ENCODE results near the gene GGT6.
"Not testable (repeated sequence)": the region's sequence is repeated elsewhere in the genome, so short reads cannot be mapped to it uniquely, and the experiment has no call there.

GGT6 gene

GRCh38 chr17:4584917-4585637 lies 24.7 kb upstream of the GGT6 start:
- Histone ChIP-seq H3K4me1 (ENCODE audit: control insufficient read depth, insufficient read depth, low read length) (peaks cover 7% of the 10 kb centered on the region; the same call in 1 of the 2 replicates), H3K27ac (ENCODE audit: low read length) (no peak overlapping the region), H3K4me3 (ENCODE audit: low read length) (peak overlapping the region; percentile 50; the same call in 1 of the 2 replicates), H3K9me3 (ENCODE audit: control insufficient read depth, insufficient read depth, low read length) (no peaks in the 10 kb centered on the region), H3K36me3 (ENCODE audit: control insufficient read depth, insufficient read depth, low read length) (no peaks in the 10 kb centered on the region), H3K27me3 (ENCODE audit: control insufficient read depth, insufficient read depth, low read length) (peaks cover 14% of the 10 kb centered on the region; the same call in 1 of the 2 replicates)
- no peak for DNase-seq (ENCODE audit: low read depth, low spot score)
- WGBS (ENCODE audit: insufficient coverage, insufficient read length): no CpG with 5 or more reads among the region's 57 CpGs

GRCh38 chr17:4584101-4584916 lies 23.9 kb upstream of the GGT6 start, which contains the start of gene SMTNL2:
SMTNL2 (plus strand) TSS chr17:4584529; CDS start chr17:4584606, 77 bp downstream.
- Histone ChIP-seq H3K27me3 (ENCODE audit: control insufficient read depth, insufficient read depth, low read length) (peaks cover 14% of the 10 kb centered on the region; the same call in 1 of the 2 replicates), H3K36me3 (ENCODE audit: control insufficient read depth, insufficient read depth, low read length) (no peaks in the 10 kb centered on the region), H3K9me3 (ENCODE audit: control insufficient read depth, insufficient read depth, low read length) (no peaks in the 10 kb centered on the region), H3K27ac (ENCODE audit: low read length) (no peak within 1 kb of the TSS), H3K4me3 (ENCODE audit: low read length) (peak within 1 kb of the TSS; percentile 50; the same call in 1 of the 2 replicates), H3K4me1 (ENCODE audit: control insufficient read depth, insufficient read depth, low read length) (peaks cover 7% of the 10 kb centered on the region; the same call in 1 of the 2 replicates)
- DNase-seq (ENCODE audit: low read depth, low spot score): no peak
- WGBS (ENCODE audit: insufficient coverage, insufficient read length): no CpG with 5 or more reads among the region's 100 CpGs

GRCh38 chr17:4583782-4584100 lies 23.4 kb upstream of the GGT6 start:
- Histone ChIP-seq H3K36me3 (ENCODE audit: control insufficient read depth, insufficient read depth, low read length) (no peaks in the 10 kb centered on the region), H3K9me3 (ENCODE audit: control insufficient read depth, insufficient read depth, low read length) (no peaks in the 10 kb centered on the region), H3K4me3 (ENCODE audit: low read length) (peak overlapping the region; percentile 50; the same call in 1 of the 2 replicates), H3K27me3 (ENCODE audit: control insufficient read depth, insufficient read depth, low read length) (peaks cover 14% of the 10 kb centered on the region; the same call in 1 of the 2 replicates), H3K27ac (ENCODE audit: low read length) (no peak overlapping the region), H3K4me1 (ENCODE audit: control insufficient read depth, insufficient read depth, low read length) (peaks cover 6% of the 10 kb centered on the region; the same call in 1 of the 2 replicates)
- no peak for DNase-seq (ENCODE audit: low read depth, low spot score)
- no CpG with 5 or more reads among the region's 12 CpGs for WGBS (ENCODE audit: insufficient coverage, insufficient read length)

GRCh38 chr17:4583206-4583605 lies 22.8 kb upstream of the GGT6 start:
- peaks cover 6% of the 10 kb centered on the region; the same call in 1 of the 2 replicates for H3K4me1 ChIP-seq (ENCODE audit: control insufficient read depth, insufficient read depth, low read length)
- peaks cover 14% of the 10 kb centered on the region; the same call in 1 of the 2 replicates for H3K27me3 ChIP-seq (ENCODE audit: control insufficient read depth, insufficient read depth, low read length)
- H3K9me3 ChIP-seq (ENCODE audit: control insufficient read depth, insufficient read depth, low read length): no peaks in the 10 kb centered on the region
- H3K27ac ChIP-seq (ENCODE audit: low read length): no peak overlapping the region
- DNase-seq (ENCODE audit: low read depth, low spot score): no peak
- no CpG with 5 or more reads among the region's 3 CpGs for whole genome bisulfite sequencing (ENCODE audit: insufficient coverage, insufficient read length)
- no peak overlapping the region for H3K4me3 ChIP-seq (ENCODE audit: low read length)
- no peaks in the 10 kb centered on the region for H3K36me3 ChIP-seq (ENCODE audit: control insufficient read depth, insufficient read depth, low read length)

- H3K36me3 ChIP-seq (ENCODE audit: control insufficient read depth, insufficient read depth, low read length): no peaks in the 10 kb centered on the region
- no peak overlapping the region for H3K4me3 ChIP-seq (ENCODE audit: low read length)
- no CpG with 5 or more reads among the region's 8 CpGs for WGBS (ENCODE audit: insufficient coverage, insufficient read length)
- H3K27me3 ChIP-seq (ENCODE audit: control insufficient read depth, insufficient read depth, low read length): peaks cover 14% of the 10 kb centered on the region; the same call in 1 of the 2 replicates
- peaks cover 6% of the 10 kb centered on the region; the same call in 1 of the 2 replicates for H3K4me1 ChIP-seq (ENCODE audit: control insufficient read depth, insufficient read depth, low read length)
- H3K27ac ChIP-seq (ENCODE audit: low read length): no peak overlapping the region
- H3K9me3 ChIP-seq (ENCODE audit: control insufficient read depth, insufficient read depth, low read length): no peaks in the 10 kb centered on the region
- DNase-seq (ENCODE audit: low read depth, low spot score): no peak
Observed at GRCh38 chr17:4582691-4583090, 22.3 kb upstream of the GGT6 start.

GRCh38 chr17:4582101-4582501 lies 21.7 kb upstream of the GGT6 start:
- no peak for DNase-seq (ENCODE audit: low read depth, low spot score)
- Histone ChIP-seq H3K36me3 (ENCODE audit: control insufficient read depth, insufficient read depth, low read length) (no peaks in the 10 kb centered on the region), H3K4me3 (ENCODE audit: low read length) (no peak overlapping the region), H3K4me1 (ENCODE audit: control insufficient read depth, insufficient read depth, low read length) (peaks cover 8% of the 10 kb centered on the region), H3K27me3 (ENCODE audit: control insufficient read depth, insufficient read depth, low read length) (peaks cover 14% of the 10 kb centered on the region; the same call in 1 of the 2 replicates), H3K27ac (ENCODE audit: low read length) (no peak overlapping the region), H3K9me3 (ENCODE audit: control insufficient read depth, insufficient read depth, low read length) (no peaks in the 10 kb centered on the region)
- WGBS (ENCODE audit: insufficient coverage, insufficient read length): no CpG with 5 or more reads among the region's 7 CpGs

- no peak overlapping the region for H3K4me3 ChIP-seq (ENCODE audit: low read length)
- peaks cover 11% of the 10 kb centered on the region; the same call in 1 of the 2 replicates for H3K27me3 ChIP-seq (ENCODE audit: control insufficient read depth, insufficient read depth, low read length)
- H3K9me3 ChIP-seq (ENCODE audit: control insufficient read depth, insufficient read depth, low read length): no peaks in the 10 kb centered on the region
- no CpG with 5 or more reads among the region's 7 CpGs for WGBS (ENCODE audit: insufficient coverage, insufficient read length)
- H3K27ac ChIP-seq (ENCODE audit: low read length): no peak overlapping the region
- DNase-seq (ENCODE audit: low read depth, low spot score): no peak
- H3K36me3 ChIP-seq (ENCODE audit: control insufficient read depth, insufficient read depth, low read length): no peaks in the 10 kb centered on the region
- peaks cover 19% of the 10 kb centered on the region for H3K4me1 ChIP-seq (ENCODE audit: control insufficient read depth, insufficient read depth, low read length)
Observed at GRCh38 chr17:4580291-4580690, 19.9 kb upstream of the GGT6 start.

GRCh38 chr17:4579678-4580077 lies 19.3 kb upstream of the GGT6 start:
- Histone ChIP-seq H3K27me3 (ENCODE audit: control insufficient read depth, insufficient read depth, low read length) (peaks cover 7% of the 10 kb centered on the region; the same call in 1 of the 2 replicates), H3K27ac (ENCODE audit: low read length) (no peak overlapping the region), H3K4me1 (ENCODE audit: control insufficient read depth, insufficient read depth, low read length) (peaks cover 16% of the 10 kb centered on the region), H3K36me3 (ENCODE audit: control insufficient read depth, insufficient read depth, low read length) (no peaks in the 10 kb centered on the region), H3K4me3 (ENCODE audit: low read length) (no peak overlapping the region), H3K9me3 (ENCODE audit: control insufficient read depth, insufficient read depth, low read length) (no peaks in the 10 kb centered on the region)
- no peak for DNase-seq (ENCODE audit: low read depth, low spot score)
- WGBS (ENCODE audit: insufficient coverage, insufficient read length): no CpG with 5 or more reads among the region's 11 CpGs

GRCh38 chr17:4578349-4578748 lies 18.0 kb upstream of the GGT6 start:
- H3K27me3 ChIP-seq (ENCODE audit: control insufficient read depth, insufficient read depth, low read length); H3K27ac ChIP-seq (ENCODE audit: low read length); H3K36me3 ChIP-seq (ENCODE audit: control insufficient read depth, insufficient read depth, low read length); H3K4me3 ChIP-seq (ENCODE audit: low read length); DNase-seq (ENCODE audit: low read depth, low spot score); H3K9me3 ChIP-seq (ENCODE audit: control insufficient read depth, insufficient read depth, low read length): not testable (repeated sequence)
- H3K4me1 ChIP-seq (ENCODE audit: control insufficient read depth, insufficient read depth, low read length): peaks cover 15% of the 10 kb centered on the region
- no CpG with 5 or more reads among the region's 24 CpGs for WGBS (ENCODE audit: insufficient coverage, insufficient read length)

- no peak for DNase-seq (ENCODE audit: low read depth, low spot score)
- no peaks in the 10 kb centered on the region for H3K9me3 ChIP-seq (ENCODE audit: control insufficient read depth, insufficient read depth, low read length)
- no peaks in the 10 kb centered on the region for H3K27me3 ChIP-seq (ENCODE audit: control insufficient read depth, insufficient read depth, low read length)
- H3K27ac ChIP-seq (ENCODE audit: low read length): no peak overlapping the region
- WGBS (ENCODE audit: insufficient coverage, insufficient read length): no CpG with 5 or more reads among the region's 8 CpGs
- no peaks in the 10 kb centered on the region for H3K36me3 ChIP-seq (ENCODE audit: control insufficient read depth, insufficient read depth, low read length)
- peaks cover 15% of the 10 kb centered on the region for H3K4me1 ChIP-seq (ENCODE audit: control insufficient read depth, insufficient read depth, low read length)
- no peak overlapping the region for H3K4me3 ChIP-seq (ENCODE audit: low read length)
Observed at GRCh38 chr17:4577386-4577993, 17.1 kb upstream of the GGT6 start.

All from iPS DF 6.9 (cell line).